Measurements from ENCODE around the gene KDM4B.

The KDM4B gene

DNA sequence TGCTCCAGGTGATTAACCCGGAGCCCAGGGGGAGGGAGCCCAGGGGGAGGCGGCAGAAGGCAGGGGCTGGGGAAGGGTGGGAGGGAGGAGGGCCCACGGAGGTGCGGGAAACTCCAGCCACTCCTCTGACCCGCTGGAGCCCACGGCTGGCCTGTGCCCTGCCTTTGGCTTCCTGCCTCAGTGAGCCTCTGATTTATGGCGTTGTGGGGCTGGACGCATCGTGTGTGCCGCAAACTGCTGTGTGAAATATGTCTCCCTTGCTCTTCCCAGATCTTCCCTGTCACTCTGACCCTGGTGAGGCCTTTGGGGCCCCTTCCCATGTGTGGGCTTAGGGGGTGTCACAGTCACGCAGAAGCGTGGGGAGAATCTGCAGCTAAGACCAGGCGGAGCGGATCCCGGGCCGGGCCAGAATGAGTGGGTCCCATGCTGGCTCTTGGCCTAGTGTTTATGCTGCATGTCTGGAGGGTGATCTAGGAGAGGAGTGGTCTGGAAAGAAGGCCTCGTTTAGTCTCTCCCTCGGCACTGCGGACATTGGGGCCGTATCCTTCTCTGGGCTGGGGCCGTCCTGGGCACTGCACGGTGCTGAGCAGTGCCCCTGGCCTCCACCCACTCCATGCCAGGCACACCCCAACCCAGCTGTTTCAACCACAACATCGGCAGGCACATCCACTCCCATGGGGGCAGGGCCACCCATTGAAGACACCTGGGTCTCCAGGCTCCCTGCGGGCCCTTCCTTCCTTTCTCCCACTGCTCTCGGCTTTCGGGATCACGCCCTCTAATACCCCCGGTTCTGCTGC, 123.0 kb downstream of the KDM4B start:
- Histone ChIP-seq H3K9ac (ENCODE audit: low read depth, low read length) (no peak overlapping the region), H3K27ac (ENCODE audit: low read length) (no peak overlapping the region), H3K4me3 (ENCODE audit: low read depth in 1 of 2, low read length in 2 of 2) (no peak overlapping the region), H3K27me3 (ENCODE audit: insufficient read depth, low read length, poor library complexity) (no peaks in the 10 kb centered on the region), H3K79me2 (ENCODE audit: insufficient read depth, low read length) (no peaks in the 10 kb centered on the region), H3K4me1 (ENCODE audit: insufficient read depth, low read length) (no peaks in the 10 kb centered on the region), H3K9me3 (ENCODE audit: insufficient read depth, low read length, severe bottlenecking) (peaks cover 7% of the 10 kb centered on the region), H4K20me1 (ENCODE audit: insufficient read depth, low read length) (peaks cover 20% of the 10 kb centered on the region; the same call in 1 of the 2 replicates), H3K4me2 (ENCODE audit: insufficient read depth, low read length) (no peak overlapping the region), H2AFZ (ENCODE audit: low read depth, low read length) (no peak overlapping the region), H3K36me3 (ENCODE audit: insufficient read depth, low read length) (peaks cover 64% of the 10 kb centered on the region)
- TF ChIP-seq, protein P1, sequence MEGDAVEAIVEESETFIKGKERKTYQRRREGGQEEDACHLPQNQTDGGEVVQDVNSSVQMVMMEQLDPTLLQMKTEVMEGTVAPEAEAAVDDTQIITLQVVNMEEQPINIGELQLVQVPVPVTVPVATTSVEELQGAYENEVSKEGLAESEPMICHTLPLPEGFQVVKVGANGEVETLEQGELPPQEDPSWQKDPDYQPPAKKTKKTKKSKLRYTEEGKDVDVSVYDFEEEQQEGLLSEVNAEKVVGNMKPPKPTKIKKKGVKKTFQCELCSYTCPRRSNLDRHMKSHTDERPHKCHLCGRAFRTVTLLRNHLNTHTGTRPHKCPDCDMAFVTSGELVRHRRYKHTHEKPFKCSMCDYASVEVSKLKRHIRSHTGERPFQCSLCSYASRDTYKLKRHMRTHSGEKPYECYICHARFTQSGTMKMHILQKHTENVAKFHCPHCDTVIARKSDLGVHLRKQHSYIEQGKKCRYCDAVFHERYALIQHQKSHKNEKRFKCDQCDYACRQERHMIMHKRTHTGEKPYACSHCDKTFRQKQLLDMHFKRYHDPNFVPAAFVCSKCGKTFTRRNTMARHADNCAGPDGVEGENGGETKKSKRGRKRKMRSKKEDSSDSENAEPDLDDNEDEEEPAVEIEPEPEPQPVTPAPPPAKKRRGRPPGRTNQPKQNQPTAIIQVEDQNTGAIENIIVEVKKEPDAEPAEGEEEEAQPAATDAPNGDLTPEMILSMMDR (IDR thresholded peaks at IDR 0.05; ENCODE audit: borderline replicate concordance, extremely low read depth, low read length, poor library complexity, severe bottlenecking) = no peak
- TF ChIP-seq EZH2 (IDR thresholded peaks at IDR 0.05; ENCODE audit: borderline replicate concordance, low read depth, low read length, severe bottlenecking) = no peak
- ATAC-seq (ENCODE audit: insufficient read depth, low read depth) (no peak), DNase-seq (no peak)

DNA sequence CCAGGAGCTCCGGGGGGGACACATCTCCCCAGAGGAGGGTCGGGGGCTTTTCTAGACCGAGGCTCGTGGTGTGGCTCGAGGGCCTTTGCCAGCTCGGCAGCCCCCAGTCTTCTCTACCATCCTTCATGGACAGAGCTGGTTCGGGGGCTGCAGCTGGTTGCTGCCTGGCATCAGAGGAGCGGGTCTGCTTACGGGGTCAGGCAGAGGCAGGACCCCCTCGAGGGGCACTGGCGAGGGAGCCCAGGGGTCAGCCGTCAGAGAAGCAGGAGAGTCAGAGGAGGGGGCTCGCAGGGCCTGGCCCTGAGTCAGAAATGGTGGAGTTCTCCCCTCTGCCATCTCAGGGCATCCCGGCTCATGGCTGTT, 123.5 kb downstream of the KDM4B start:
- H2AFZ ChIP-seq (ENCODE audit: low read depth, low read length) = no peak overlapping the region
- H3K4me2 ChIP-seq (ENCODE audit: insufficient read depth, low read length) = no peak overlapping the region
- no peak overlapping the region for H3K27ac ChIP-seq (ENCODE audit: low read length)
- no peak for ATAC-seq (ENCODE audit: insufficient read depth, low read depth)
- no peak for DNase-seq
- no peaks in the 10 kb centered on the region for H3K79me2 ChIP-seq (ENCODE audit: insufficient read depth, low read length)
- H3K4me3 ChIP-seq (ENCODE audit: low read depth in 1 of 2, low read length in 2 of 2) = no peak overlapping the region
- peaks cover 15% of the 10 kb centered on the region; the same call in 1 of the 2 replicates for H4K20me1 ChIP-seq (ENCODE audit: insufficient read depth, low read length)
- H3K9me3 ChIP-seq (ENCODE audit: insufficient read depth, low read length, severe bottlenecking) = peaks cover 10% of the 10 kb centered on the region
- H3K36me3 ChIP-seq (ENCODE audit: insufficient read depth, low read length) = peaks cover 64% of the 10 kb centered on the region
- no peak for TF ChIP-seq EZH2 (IDR thresholded peaks at IDR 0.05; ENCODE audit: borderline replicate concordance, low read depth, low read length, severe bottlenecking)
- TF ChIP-seq, protein P1 (IDR thresholded peaks at IDR 0.05; ENCODE audit: borderline replicate concordance, extremely low read depth, low read length, poor library complexity, severe bottlenecking) = no peak
- no peaks in the 10 kb centered on the region for H3K27me3 ChIP-seq (ENCODE audit: insufficient read depth, low read length, poor library complexity)
- no peaks in the 10 kb centered on the region for H3K4me1 ChIP-seq (ENCODE audit: insufficient read depth, low read length)
- H3K9ac ChIP-seq (ENCODE audit: low read depth, low read length) = no peak overlapping the region

DNA sequence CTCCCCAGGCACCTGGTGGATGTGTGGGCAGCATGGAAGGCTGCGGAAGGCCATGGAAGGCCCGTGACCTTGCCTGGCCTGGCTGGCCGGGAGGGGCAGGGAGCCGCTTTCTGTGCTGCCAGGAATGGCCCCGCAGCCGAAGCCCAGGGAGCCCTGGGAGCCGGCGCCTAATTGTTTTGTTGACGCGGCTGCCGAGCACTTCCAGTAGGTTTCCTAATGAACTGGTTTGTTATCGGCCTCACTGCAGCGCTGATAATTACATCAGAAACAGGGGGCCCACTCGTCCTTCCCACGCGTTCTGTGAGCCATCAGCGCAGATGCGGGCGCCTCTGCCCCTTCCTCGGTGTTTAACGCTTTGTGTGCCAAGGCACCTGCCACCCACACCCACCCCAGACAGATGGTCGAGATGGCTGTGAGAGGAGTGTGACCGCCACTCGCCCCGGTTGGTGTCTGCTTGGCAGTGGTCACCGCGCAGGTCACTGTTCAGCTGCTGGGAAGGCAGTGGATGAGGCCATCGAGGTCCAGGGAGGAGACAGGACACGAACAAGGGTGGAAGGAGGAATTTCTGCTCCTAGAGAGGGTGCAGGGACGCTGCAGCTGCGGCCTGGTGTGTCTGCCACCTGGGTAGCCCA, 124.5 kb downstream of the KDM4B start:
- TF ChIP-seq, protein P1 (IDR thresholded peaks at IDR 0.05; ENCODE audit: borderline replicate concordance, extremely low read depth, low read length, poor library complexity, severe bottlenecking) = no peak
- TF ChIP-seq EZH2 (IDR thresholded peaks at IDR 0.05; ENCODE audit: borderline replicate concordance, low read depth, low read length, severe bottlenecking) = no peak
- H3K27ac ChIP-seq (ENCODE audit: low read length) = no peak overlapping the region

More for the DNA sequence above, 124.5 kb downstream of the KDM4B start:
- H3K4me1 ChIP-seq (ENCODE audit: insufficient read depth, low read length) = no peaks in the 10 kb centered on the region
- H4K20me1 ChIP-seq (ENCODE audit: insufficient read depth, low read length) = peaks cover 10% of the 10 kb centered on the region; the same call in 1 of the 2 replicates
- ATAC-seq (ENCODE audit: insufficient read depth, low read depth) (no peak), DNase-seq (no peak)
- peaks cover 65% of the 10 kb centered on the region for H3K36me3 ChIP-seq (ENCODE audit: insufficient read depth, low read length)
- no peaks in the 10 kb centered on the region for H3K27me3 ChIP-seq (ENCODE audit: insufficient read depth, low read length, poor library complexity)
- H3K4me2 ChIP-seq (ENCODE audit: insufficient read depth, low read length) = no peak overlapping the region
- no peak overlapping the region for H3K4me3 ChIP-seq (ENCODE audit: low read depth in 1 of 2, low read length in 2 of 2)
- no peak overlapping the region for H2AFZ ChIP-seq (ENCODE audit: low read depth, low read length)
- no peak overlapping the region for H3K9ac ChIP-seq (ENCODE audit: low read depth, low read length)
- peaks cover 19% of the 10 kb centered on the region for H3K9me3 ChIP-seq (ENCODE audit: insufficient read depth, low read length, severe bottlenecking)
- H3K79me2 ChIP-seq (ENCODE audit: insufficient read depth, low read length) = no peaks in the 10 kb centered on the region

All from DND-41 (cell line).